Stimulated activated CD4-positive, alpha-beta T cell treated with anti-CD3 and anti-CD28 coated beads, TNF-alpha, amount 100 ng/mL, for 1 hour (primary cell): ENCODE data around the gene FGFR4.
A peak's percentile ranks its signal among the peaks of the same experiment; 100 is the strongest.
"Not testable (repeated sequence)": the region's sequence is repeated elsewhere in the genome, so short reads cannot be mapped to it uniquely, and the experiment has no call there.

Experiments
- DNase-seq, 3 donors: peaks; one replicate each; pipeline ENCODE4 v3.0.0-alpha.2; 2020; ENCODE audit warnings: low read depth in 3 of 3, low spot score in 1 of 3

FGFR4 gene

GRCh38 chr5:177086654-177087397, at the start of gene FGFR4:
FGFR4 (plus strand) TSS chr5:177086915; CDS start chr5:177089603, 2,688 bp downstream.
- DNase-seq: peak; percentile 28 to 40 (median 36)

GRCh38 chr5:177036921-177037320, 49.8 kb upstream of the FGFR4 start:
- DNase-seq: no peak

DNA sequence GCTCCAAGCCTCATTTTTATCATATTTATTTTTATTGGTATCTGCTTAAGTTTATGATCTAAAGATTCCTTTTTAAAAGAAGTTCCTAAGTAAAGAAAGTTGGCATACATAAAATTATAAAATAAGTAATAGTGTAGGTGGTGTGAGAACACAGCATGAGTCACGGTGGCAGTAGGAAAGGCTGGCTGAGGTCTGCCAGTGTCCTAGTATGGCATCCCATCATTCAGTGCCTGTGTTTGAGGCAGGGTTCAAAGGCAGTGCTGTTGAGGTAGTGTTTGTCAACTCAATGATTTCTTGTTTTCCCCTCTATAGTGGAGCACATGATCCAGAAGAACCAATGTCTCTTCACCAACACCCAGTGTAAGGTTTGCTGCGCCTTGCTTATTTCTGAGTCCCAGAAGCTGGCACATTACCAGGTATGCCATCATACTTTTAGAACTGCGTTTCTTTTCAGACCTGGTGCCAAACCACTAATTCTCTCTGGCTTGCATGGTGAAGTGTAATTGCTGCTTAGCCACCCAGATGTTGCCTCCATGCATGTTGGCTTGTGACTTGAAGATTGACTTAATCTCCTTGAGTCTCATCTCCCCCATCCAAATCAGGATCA, 45.8 kb upstream of the FGFR4 start:
- DNase-seq: no peak

- DNase-seq: no peak
Observed at GRCh38 chr5:177041936-177042335, 44.8 kb upstream of the FGFR4 start.

GRCh38 chr5:177043114-177043513, 43.6 kb upstream of the FGFR4 start:
- no peak for DNase-seq

DNA sequence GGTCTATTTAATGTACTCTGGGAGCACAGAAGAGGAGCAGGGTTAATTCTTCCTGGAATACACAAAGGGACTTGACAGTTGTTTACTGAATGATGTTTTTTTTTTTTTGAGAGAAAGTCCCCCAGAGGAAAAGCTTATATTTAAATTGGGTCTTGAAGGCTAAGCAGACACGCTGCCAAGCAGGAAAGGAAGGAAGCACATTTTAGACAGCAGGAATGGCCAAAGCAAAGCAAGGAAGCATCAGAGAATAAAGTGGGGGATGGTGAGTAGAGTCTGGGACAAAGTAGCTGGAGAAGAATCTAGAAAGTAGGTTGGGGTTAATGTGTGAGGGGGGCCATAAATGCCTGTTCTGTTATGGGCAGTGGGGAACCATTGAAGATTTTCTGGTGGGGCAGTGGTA, 42.8 kb upstream of the FGFR4 start:
- no peak for DNase-seq

DNA sequence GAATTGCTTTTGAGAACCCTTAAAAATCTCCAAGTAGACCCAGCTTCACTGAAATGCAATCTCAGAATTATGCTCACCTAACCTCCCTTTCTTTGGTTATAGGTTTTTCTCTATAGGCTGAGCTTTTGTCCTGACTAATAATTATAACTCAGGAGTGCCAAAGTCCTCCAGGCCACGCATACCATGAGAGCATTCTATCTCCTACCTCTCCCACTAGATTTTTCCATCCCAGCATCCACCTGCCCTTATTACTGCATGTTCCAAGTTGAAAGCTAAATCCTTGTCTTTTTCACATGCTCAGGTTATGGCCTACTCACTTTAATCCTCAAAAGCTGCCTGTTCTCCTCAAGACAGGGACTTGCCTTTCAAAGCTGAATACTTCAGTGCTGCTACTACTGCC, 42.1 kb upstream of the FGFR4 start:
- DNase-seq: no peak

DNA sequence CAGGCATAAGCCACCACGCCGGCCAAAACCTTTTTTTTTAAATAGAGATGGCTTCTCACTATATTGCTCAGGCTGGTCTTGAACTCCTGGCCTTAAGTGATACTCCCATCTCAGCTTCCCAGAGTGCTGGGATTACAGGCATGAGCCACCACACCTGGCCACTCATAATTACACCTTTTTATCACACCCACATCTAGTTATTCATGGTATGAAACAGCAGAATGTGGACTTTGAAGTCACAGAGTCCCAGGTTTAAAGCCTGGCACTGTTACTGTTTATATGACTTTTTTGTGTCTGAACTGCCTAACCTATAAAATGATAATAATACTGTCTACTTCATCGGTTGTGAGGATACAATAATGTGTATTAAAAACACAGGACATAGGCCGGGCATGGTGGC, 41.1 kb upstream of the FGFR4 start:
- no peak for DNase-seq

- DNase-seq: not testable (repeated sequence)
Observed at GRCh38 chr5:177048531-177048930, 38.2 kb upstream of the FGFR4 start.

DNA sequence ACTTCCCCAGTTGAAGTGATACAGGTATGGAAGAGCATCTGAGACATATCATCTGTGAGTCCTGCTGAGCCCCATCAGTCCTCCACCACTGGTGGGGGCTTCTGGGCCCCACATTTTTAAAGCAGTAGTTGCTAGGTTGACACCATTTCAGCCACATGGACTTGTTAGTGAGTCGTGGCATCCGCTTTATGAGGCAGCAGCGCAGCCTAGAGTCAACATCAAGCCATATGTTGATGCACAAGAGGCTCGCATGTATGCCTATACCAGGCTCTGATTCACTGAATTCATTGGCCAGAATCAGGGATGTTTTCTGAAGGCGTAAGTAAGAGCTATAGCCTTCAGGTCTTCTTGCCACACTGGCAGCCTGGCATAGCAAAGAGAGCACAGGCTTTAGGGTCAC, 37.4 kb upstream of the FGFR4 start:
- DNase-seq: no peak

GRCh38 chr5:177064500-177065277, 22.0 kb upstream of the FGFR4 start:
- DNase-seq: no peak

GRCh38 chr5:177065491-177065890, 21.2 kb upstream of the FGFR4 start:
- DNase-seq: no peak

DNA sequence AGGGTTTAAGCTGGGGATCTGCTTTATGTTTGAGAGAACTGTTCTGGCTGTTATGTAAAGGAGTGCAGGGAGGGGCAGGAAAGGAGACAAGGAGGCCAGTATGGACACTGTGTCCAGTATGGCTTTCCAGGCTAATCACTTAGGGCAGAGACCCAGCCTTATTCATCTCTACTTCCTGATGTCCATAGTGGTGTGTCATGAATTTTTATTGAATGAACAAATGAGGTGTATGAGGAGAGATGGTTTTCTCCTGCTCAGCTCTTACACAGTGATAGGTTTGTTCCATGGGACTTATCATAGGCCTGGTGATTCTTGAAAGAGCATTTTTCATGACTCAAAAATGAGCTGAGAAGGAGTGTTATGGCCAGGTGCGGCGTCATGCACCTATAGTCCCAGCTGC, 20.5 kb upstream of the FGFR4 start:
- DNase-seq: no peak

- DNase-seq: no peak
Observed at GRCh38 chr5:177067503-177067902, 19.2 kb upstream of the FGFR4 start.

DNA sequence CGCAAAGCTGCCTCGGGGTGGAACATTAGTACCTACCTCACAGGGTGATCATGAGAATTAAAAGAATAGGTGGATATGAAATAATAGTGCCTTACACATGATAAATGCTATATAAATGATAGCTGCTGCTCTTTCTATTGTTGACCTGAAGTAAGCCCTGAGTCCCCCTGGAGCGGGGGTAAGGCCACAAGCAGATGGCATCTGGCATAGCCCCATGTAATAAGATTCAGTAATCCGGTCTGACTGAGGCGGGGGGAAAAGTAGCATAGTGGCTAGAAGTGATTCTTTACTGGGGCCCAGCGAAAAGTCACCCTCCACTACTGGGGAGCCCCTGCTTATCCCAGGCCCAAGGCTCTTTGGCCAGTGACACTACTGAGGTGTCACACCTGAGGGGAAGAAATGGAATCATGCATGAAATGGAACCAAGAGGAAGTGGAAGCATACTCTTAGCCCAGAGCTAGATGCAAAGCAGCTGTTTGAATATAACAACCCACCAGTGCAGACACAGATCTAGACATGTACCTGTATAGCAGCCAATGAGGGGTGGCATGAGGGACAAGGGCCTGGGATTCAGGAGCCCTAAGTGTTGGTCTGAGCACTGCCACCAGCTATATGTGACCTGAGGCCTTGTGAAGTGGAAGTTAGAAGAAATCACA, 16.1 kb upstream of the FGFR4 start:
- DNase-seq: no peak

- peak in 2 of 3 donors; percentile 10 to 34 for DNase-seq
Observed at GRCh38 chr5:177071666-177072385, 14.9 kb upstream of the FGFR4 start.

- no peak for DNase-seq
Observed at GRCh38 chr5:177077335-177077734, 9.4 kb upstream of the FGFR4 start.

DNA sequence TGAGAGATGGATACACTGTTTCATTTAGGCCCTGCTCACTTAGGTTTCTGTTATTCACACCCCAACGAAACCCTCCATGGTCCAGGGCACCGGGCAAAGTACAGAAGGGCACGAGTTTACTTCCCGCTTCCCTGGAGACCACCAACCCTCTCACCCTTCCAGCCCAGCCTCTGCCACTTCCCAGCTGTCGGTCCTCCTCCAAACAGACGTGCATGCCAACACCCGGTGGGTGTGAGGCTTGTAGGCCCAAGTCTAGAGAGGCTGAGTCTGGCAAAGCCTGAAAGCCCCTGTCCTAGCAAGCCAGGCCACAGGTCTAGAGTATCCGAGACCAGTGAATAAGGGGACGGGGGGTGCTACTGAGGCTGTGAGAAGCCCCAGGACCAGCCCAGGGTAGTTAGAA, 7.1 kb upstream of the FGFR4 start:
- no peak for DNase-seq

DNA sequence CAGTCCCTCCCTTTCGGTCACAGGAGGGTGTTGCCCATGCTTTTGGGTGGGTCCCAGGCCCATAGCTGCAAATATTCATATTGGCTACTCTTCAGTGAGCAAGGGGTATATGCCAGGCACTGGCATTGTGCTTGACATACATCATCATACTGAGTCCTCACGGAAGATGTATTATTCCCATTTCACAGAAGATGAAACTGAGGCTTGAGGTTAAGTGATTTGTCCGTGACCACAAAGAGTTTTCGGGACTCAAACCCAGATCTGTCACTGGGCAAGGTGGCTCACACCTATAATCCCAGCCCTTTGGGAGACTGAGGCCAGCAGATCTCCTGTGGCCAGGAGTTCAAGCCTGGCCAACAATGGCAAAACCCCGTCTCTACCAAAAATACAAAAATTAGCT, 6.5 kb upstream of the FGFR4 start:
- no peak for DNase-seq

GRCh38 chr5:177081859-177082258, 4.9 kb upstream of the FGFR4 start:
- DNase-seq: no peak

GRCh38 chr5:177083357-177083756, 3.4 kb upstream of the FGFR4 start:
- DNase-seq: no peak
